AG09319 (cell line): ENCODE results near the gene TRABD2B.

Experiments
- DNase-seq: peaks from one replicate; pipeline ENCODE4 v3.0.0-alpha.2; 2010; ENCODE audit warnings: low read depth; ENCODE audit errors: extremely low read depth
- CTCF ChIP-seq: IDR thresholded peaks from 2 replicates; pipeline ENCODE4 v1.5.1; 2011; ENCODE audit warnings: low read depth, mild to moderate bottlenecking, inconsistent platforms, low read length, moderate library complexity

Gene TRABD2B

GRCh38 chr1:47992720-47993415 is 4.3 kb downstream of the TRABD2B start:
- no peak for TF ChIP-seq CTCF
- peak; percentile 64 for DNase-seq

- TF ChIP-seq CTCF: no peak
- no peak for DNase-seq
These were observed 5.5 kb downstream of the TRABD2B start for GRCh38 chr1:47991673-47992072.

DNA sequence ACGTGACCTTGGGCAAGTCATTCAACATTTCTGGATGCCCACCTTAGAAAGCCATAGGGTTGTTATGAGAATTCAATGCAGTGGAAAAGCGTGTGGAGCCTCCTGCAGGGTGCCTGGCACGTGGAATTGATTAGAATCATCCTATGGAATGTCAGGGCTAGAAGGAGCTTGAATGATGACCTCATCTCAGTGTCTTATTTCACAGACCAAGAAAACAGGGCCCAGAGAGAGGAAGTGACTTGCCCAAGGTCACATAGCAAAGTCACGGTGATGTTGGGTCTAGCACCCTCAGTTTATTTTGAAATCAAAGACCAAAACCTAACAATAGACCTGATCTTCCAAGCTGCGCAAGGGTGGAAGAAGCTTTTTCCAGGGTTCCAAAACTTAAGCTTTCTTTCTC is 6.0 kb downstream of the TRABD2B start:
- TF ChIP-seq CTCF: no peak; the same call in 1 of the 2 replicates
- DNase-seq: peak; percentile 29

DNA sequence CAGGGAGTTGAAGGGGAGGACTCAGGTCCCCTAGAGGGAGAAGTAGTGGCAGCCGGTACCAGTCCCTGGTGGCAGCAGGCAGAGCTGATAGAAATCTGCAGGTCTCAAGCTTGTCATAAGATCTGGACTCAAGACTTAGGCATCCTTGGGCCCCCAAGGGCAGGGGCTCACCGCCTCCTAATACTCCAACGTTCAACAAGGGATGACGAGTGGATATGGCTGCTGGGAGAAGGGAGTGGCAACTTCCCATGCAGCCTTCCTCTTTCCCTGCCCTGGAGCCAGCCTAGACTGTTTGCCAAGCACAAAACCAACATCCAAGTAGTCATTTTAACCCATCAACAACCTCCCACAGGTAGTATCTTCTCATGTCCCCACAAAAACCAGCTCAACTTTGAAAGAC is 6.9 kb downstream of the TRABD2B start:
- no peak for DNase-seq
- no peak for TF ChIP-seq CTCF

GRCh38 chr1:47987601-47988000 is 9.6 kb downstream of the TRABD2B start:
- no peak for DNase-seq
- no peak for TF ChIP-seq CTCF

DNA sequence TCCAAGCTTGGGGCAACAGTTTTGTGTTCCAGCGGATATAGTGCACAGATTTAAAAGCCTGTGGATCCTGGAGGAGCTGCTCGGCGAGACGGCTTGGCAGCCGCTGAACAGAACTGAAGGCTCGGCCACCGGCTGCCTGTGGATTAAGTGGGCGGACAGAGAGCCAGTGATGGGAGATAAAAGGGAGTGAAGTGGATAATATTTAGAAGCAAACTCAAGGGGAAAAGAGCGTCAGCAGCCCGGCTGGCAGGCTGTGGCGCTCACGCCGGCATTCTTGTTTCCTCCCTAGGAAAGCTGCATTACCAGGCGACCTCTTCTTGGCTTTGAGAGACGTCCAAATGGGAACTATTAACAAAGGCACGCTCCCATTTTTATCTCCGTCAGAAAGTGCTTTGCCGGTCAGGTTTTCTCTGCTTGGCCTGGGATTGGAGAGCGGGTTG is 10.4 kb downstream of the TRABD2B start:
- no peak for TF ChIP-seq CTCF
- DNase-seq: no peak

DNA sequence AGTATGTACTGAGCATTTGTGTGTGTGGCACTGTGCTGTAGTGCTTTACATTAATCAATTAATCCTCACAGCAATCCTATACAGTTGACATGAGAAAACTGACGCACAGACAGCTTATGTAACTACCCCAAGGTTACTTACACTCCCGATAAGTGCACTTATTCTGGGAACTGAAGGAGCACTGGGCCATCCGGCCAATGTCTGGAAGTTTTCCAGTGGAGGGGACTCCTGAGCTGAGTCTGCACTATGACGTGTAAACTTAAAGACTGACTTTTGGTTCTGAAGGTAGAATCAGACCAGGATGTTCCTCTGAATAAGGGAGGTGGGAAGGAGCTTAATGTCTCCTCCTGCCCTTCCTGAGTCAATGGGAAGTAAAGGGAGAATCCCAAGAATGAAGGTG is 12.2 kb downstream of the TRABD2B start:
- TF ChIP-seq CTCF: no peak
- no peak for DNase-seq
